K562 (cell line): ENCODE results near the gene CREG2. TPM values are rescaled to one million over a fixed set of nuclear protein-coding genes. Genes with fewer than 3 reads are reported as not detected.

Source experiments
- ATAC-seq: fragments of 200-7000 bp; cut with Tn5 transposase; 3 replicates; pipeline ENCODE4 v1.9.1; 2020; ENCODE audit warnings: moderate library complexity
- BruUV-seq: library from RNA; stranded (reverse); fragments of 400-500 nt; replicated peaks from 2 replicates; lab custom pipeline; 2021; lab: Mats Ljungman, UMichigan
- CTCF ChIA-PET: fragments of 300-600 bp; formaldehyde crosslinking; extraction: SDS; loops from one replicate; lab custom pipeline; 2021; ENCODE audit warnings: low intra/inter-chr PET ratio; lab: Yijun Ruan, JAX
- POLR2A ChIA-PET: fragments of 300-600, 350-650 bp; sonication (Branson Sonifier 250); formaldehyde crosslinking; extraction: SDS; loops from one replicate; lab custom pipeline; 2021; ENCODE audit warnings: antibody characterized with exemption, inconsistent platforms; lab: Yijun Ruan, JAX
- DNase-seq, 4 experiments: peaks; one replicate each; pipeline versions ENCODE4 v3.0.0 to v3.0.0-alpha.2; 2011 to 2018; ENCODE audit warnings: low spot score in 3 of 4, mixed read lengths in 3 of 4; ENCODE audit errors: extremely low read depth in 1 of 4
- FAIRE-seq: peaks from 2 replicates; lab custom pipeline; 2011; peaks lifted over from hg19 to GRCh38; lab: Jason Lieb, UNC
- H2AFZ ChIP-seq: 2 replicates; pipeline ENCODE4 v1.6.0; 2011; ENCODE audit warnings: low read depth, low read length, control low read depth, inconsistent platforms
- H3K27ac ChIP-seq: fragments of 200-600 bp; 3 replicates; pipeline ENCODE4 v1.8.0; 2011; ENCODE audit warnings: low read depth, mild to moderate bottlenecking, control low read depth, inconsistent platforms, low read length, moderate library complexity, mixed read lengths; ENCODE audit errors: extremely low read depth
- H3K27me3 ChIP-seq, 2 experiments: fragments of 300-600 bp in 1 of 2; 2 replicates in 1 of 2; 3 replicates in 1 of 2; pipeline versions ENCODE4 v1.6.0 to v1.8.0; 2011; ENCODE audit warnings: inconsistent platforms in 2 of 2, low read length in 2 of 2, mild to moderate bottlenecking in 1 of 2, mixed read lengths in 1 of 2, moderate library complexity in 1 of 2; ENCODE audit not compliant: control insufficient read depth in 2 of 2, insufficient read depth in 2 of 2
- H3K36me3 ChIP-seq: fragments of 300-600 bp; 3 replicates; pipeline ENCODE4 v1.8.0; 2011; ENCODE audit warnings: mild to moderate bottlenecking, low read length, inconsistent platforms; ENCODE audit not compliant: control insufficient read depth, insufficient read depth
- H3K4me1 ChIP-seq, 2 experiments: fragments of 200-600 bp in 1 of 2; replicated peaks in 1 of 2; 2 replicates in 1 of 2; 3 replicates in 1 of 2; pipeline versions ENCODE4 v1.5.1 to v1.8.0; 2011; ENCODE audit warnings: inconsistent platforms in 2 of 2, low read length in 2 of 2, mild to moderate bottlenecking in 1 of 2, mixed read lengths in 1 of 2, moderate library complexity in 1 of 2; ENCODE audit not compliant: control insufficient read depth in 2 of 2, insufficient read depth in 2 of 2
- H3K4me2 ChIP-seq: 2 replicates; pipeline ENCODE4 v1.6.1; 2011; ENCODE audit warnings: low read length, control low read depth, inconsistent platforms, mixed read lengths; ENCODE audit not compliant: insufficient read depth
- H3K4me3 ChIP-seq: fragments of 200-600 bp; sonication (generic), shearing (Covaris generic); 2 replicates; pipeline ENCODE4 v1.5.1; 2016; ENCODE audit warnings: control low read depth, inconsistent platforms
- H3K79me2 ChIP-seq: fragments of 200-600 bp; 3 replicates; pipeline ENCODE4 v1.8.0; 2011; ENCODE audit warnings: low read length, inconsistent platforms; ENCODE audit not compliant: control insufficient read depth, insufficient read depth
- H3K9ac ChIP-seq, 2 experiments: 2 replicates each; pipeline versions ENCODE4 v1.6.0 to v1.6.1; 2011; ENCODE audit warnings: low read depth in 2 of 2, low read length in 2 of 2, control low read depth in 1 of 2, inconsistent platforms in 1 of 2, mild to moderate bottlenecking in 1 of 2, mixed read lengths in 1 of 2; ENCODE audit not compliant: insufficient read depth in 1 of 2
- H3K9me1 ChIP-seq: one replicate; pipeline ENCODE4 v1.6.0; 2011; ENCODE audit warnings: inconsistent platforms, mild to moderate bottlenecking, low read length, moderate library complexity; ENCODE audit not compliant: control insufficient read depth, insufficient read depth
- H3K9me3 ChIP-seq: replicated peaks from 2 replicates; pipeline ENCODE4 v1.5.1; 2011; ENCODE audit warnings: low read depth, low read length, inconsistent platforms; ENCODE audit not compliant: control insufficient read depth, insufficient read depth
- H4K20me1 ChIP-seq: replicated peaks from 2 replicates; pipeline ENCODE4 v1.6.1; 2011; ENCODE audit warnings: low read length, inconsistent platforms, mixed read lengths; ENCODE audit not compliant: control insufficient read depth, insufficient read depth
- ATF3 ChIP-seq, 2 experiments: fragments of 450-650 bp in 1 of 2; sonication (generic) in 1 of 2; formaldehyde crosslinking in 1 of 2; IDR thresholded peaks in 1 of 2; conservative IDR thresholded peaks in 1 of 2; 2 replicates each; pipeline versions ENCODE4 v1.6.1 to v1.8.1; 2016 to 2023; ENCODE audit warnings: mild to moderate bottlenecking in 2 of 2, moderate library complexity in 2 of 2, inconsistent platforms in 1 of 2, missing genetic modification reagents in 1 of 2
- CBFB ChIP-seq: sonication (generic); formaldehyde crosslinking; IDR thresholded peaks from 2 replicates; pipeline ENCODE4 v1.4.0; 2020; ENCODE audit warnings: mild to moderate bottlenecking, missing genetic modification reagents
- CREBBP ChIP-seq: IDR thresholded peaks from one replicate; pipeline ENCODE4 v1.6.1; 2012; ENCODE audit warnings: low read depth, mild to moderate bottlenecking, control low read depth, inconsistent platforms, low read length
- DPF2 ChIP-seq: fragments of 450-650 bp; IDR thresholded peaks from 2 replicates; pipeline ENCODE4 v1.6.1; 2016
- FOSL1 ChIP-seq: fragments of 200-800 bp; sonication (Bioruptor generic); conservative IDR thresholded peaks from 2 replicates; pipeline ENCODE4 v1.6.1; 2016; ENCODE audit warnings: missing genetic modification characterization, missing compliant biosample characterization
- FOXK1 ChIP-seq: sonication (generic); formaldehyde crosslinking; IDR thresholded peaks from 2 replicates; pipeline ENCODE4 v1.8.0; 2022; ENCODE audit warnings: missing genetic modification reagents, mild to moderate bottlenecking, borderline replicate concordance
- JUN ChIP-seq, 2 experiments: sonication (generic) in 1 of 2; formaldehyde crosslinking in 1 of 2; IDR thresholded peaks; 2 replicates each; pipeline versions ENCODE4 v1.6.1 to v1.8.0; 2012 to 2022; ENCODE audit warnings: borderline replicate concordance in 2 of 2, mild to moderate bottlenecking in 2 of 2, improper control_type of control experiment in 1 of 2, low read depth in 1 of 2, low read length in 1 of 2, missing genetic modification reagents in 1 of 2
- JUND ChIP-seq, 2 experiments: IDR thresholded peaks; 2 replicates in 1 of 2; 3 replicates in 1 of 2; pipeline ENCODE4 v1.6.1; 2011; ENCODE audit warnings: borderline replicate concordance in 2 of 2, low read depth in 2 of 2, low read length in 2 of 2, improper control_type of control experiment in 1 of 2, missing biosample characterization in 1 of 2, missing genetic modification characterization in 1 of 2, missing genetic modification reagents in 1 of 2
- NCOA2 ChIP-seq, 2 experiments: fragments of 450-650 bp; IDR thresholded peaks; 2 replicates each; pipeline ENCODE4 v1.6.1; 2018; ENCODE audit warnings: mild to moderate bottlenecking in 2 of 2, moderate library complexity in 1 of 2; ENCODE audit not compliant: partially characterized antibody in 2 of 2
- SMAD3 ChIP-seq: fragments of 450-650 bp; formaldehyde crosslinking; conservative IDR thresholded peaks from 2 replicates; pipeline ENCODE4 v1.4.0; 2020; ENCODE audit warnings: mild to moderate bottlenecking
- SMARCA4 ChIP-seq: fragments of 450-650 bp; IDR thresholded peaks from 2 replicates; pipeline ENCODE4 v1.6.1; 2016
- ZNF436 ChIP-seq: fragments of 250-450, 450-650 bp; sonication (Bioruptor Pico); formaldehyde crosslinking; IDR thresholded peaks from 2 replicates; pipeline ENCODE4 v1.7.0; 2020; ENCODE audit warnings: mild to moderate bottlenecking
- WGBS: fragments of 100-300 bp; shearing (Covaris generic); methylation state at CpG from one replicate; pipeline ENCODE4 v1.1.6; 2016; ENCODE audit warnings: low coverage, mixed read lengths; ENCODE audit not compliant: insufficient coverage; ENCODE audit errors: missing lambda C conversion rate; 5-methylcytosine and 5-hydroxymethylcytosine counted together
- in situ Hi-C: fragments of 300-500 bp; cut with MboI; formaldehyde crosslinking; loops from 4 replicates; pipeline ENCODE4 v1.15.0; 2018; ENCODE audit warnings: inconsistent platforms, mixed read lengths
- intact Hi-C: fragments of 100-400 bp; cut with micrococcal nuclease; formaldehyde crosslinking; loops from 2 replicates; pipeline ENCODE4 v1.14.2; 2022
- polyA plus RNA-seq, 8 experiments: library from polyadenylated mRNA; depleted of rRNA in 4 of 8; stranded (reverse) in 5 of 8; unstranded in 3 of 8; fragments of >200 nt; fragmentation: Nextera tagmentation in 2 of 8; fragmentation: Illumina TruSeq in 1 of 8; extraction: Ambion mirVana in 2 of 8; extraction: Trizol in 1 of 8; gene quantifications; 2 replicates each; pipeline versions ENCODE4 v1.2.1 to v1.2.3, GENCODE V29; 2011 to 2014; ENCODE audit warnings: inconsistent platforms in 1 of 8, missing spikeins in 1 of 8
- total RNA-seq, 7 experiments: library from RNA; depleted of rRNA in 6 of 7; stranded (reverse); fragments of >200 nt in 6 of 7; fragmentation: Illumina TruSeq in 2 of 7; extraction: Trizol in 2 of 7; gene quantifications; 2 replicates each; pipeline versions ENCODE4 v1.2.1 to v1.2.3, GENCODE V29; 2011 to 2021; ENCODE audit warnings: low replicate concordance in 1 of 7
- TF ChIP-seq, protein P1 (sequence below): fragments of 450-650 bp; IDR thresholded peaks from 2 replicates; pipeline ENCODE4 v1.6.1; 2016; ENCODE audit warnings: borderline replicate concordance
- TF ChIP-seq, protein P2 (sequence below): sonication (generic); IDR thresholded peaks from 2 replicates; pipeline ENCODE4 v1.6.1; 2016

CREG2 gene
- total and polyA plus RNA-seq, 9 of the 15 experiments (the other 6 are each of a cell fraction or from before 2014, with no cell fraction given) = not detected

DNA sequence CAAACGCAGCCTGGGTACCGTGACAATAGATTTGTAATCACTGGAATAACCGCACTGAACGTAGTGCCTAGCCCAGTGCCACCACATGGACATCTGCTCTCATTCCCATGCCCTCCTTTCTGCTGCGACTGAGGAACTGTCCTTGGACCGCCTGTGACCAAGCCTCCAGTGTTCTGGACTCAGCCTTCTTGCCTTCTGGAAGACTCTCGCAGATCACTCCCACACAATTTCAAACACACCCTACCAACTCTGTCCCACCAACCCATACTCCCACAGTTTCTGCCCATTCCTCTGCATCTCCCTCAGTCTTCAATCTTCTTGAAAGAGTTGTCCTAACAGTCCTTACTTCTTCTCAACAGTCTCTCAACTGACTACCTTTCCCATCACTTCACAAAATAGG lies 80.9 kb downstream of the CREG2 start (continued):
- no peak for TF ChIP-seq NCOA2 (IDR thresholded peaks at IDR 0.05; ENCODE audit: partially characterized antibody in 2 of 2)
- TF ChIP-seq, protein P1, sequence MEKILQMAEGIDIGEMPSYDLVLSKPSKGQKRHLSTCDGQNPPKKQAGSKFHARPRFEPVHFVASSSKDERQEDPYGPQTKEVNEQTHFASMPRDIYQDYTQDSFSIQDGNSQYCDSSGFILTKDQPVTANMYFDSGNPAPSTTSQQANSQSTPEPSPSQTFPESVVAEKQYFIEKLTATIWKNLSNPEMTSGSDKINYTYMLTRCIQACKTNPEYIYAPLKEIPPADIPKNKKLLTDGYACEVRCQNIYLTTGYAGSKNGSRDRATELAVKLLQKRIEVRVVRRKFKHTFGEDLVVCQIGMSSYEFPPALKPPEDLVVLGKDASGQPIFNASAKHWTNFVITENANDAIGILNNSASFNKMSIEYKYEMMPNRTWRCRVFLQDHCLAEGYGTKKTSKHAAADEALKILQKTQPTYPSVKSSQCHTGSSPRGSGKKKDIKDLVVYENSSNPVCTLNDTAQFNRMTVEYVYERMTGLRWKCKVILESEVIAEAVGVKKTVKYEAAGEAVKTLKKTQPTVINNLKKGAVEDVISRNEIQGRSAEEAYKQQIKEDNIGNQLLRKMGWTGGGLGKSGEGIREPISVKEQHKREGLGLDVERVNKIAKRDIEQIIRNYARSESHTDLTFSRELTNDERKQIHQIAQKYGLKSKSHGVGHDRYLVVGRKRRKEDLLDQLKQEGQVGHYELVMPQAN = peak; percentile 46; the same call in 1 of the 2 replicates

DNA sequence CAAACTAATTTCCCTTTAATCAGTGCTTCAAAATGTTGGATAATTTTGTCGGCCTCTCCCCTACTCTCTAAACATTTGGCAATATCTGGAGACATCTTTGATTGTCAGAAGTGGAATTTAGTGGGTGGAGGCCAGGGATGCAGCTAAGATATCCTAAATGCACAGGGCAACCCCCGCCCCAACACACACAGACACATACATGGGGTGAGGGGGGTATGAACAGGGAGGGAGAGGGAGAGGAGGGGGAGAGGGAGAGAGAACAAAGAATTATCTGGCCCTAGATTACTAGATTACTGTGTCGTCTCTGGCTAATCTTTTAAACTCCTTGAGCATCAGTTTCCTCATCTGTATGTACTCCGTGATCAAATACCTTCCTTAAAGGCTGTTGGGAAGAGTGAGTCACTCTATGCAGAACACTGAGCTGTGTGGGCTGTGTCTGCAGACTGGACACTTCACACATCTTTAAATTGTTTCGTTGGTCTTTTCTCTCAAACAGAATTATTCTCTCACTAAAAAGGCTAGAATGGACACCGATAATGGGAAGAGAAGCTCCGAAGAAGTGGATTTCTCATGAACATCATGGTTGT lies 81.7 kb downstream of the CREG2 start:
- Histone ChIP-seq H3K9ac (peak overlapping the region in 1 of 2 experiments; percentile 85; a peak in 1 of 4 replicates), H4K20me1 (peaks cover 28% of the 10 kb centered on the region), H3K4me2 (peak overlapping the region; percentile 92), H3K9me3 (no peaks in the 10 kb centered on the region), H3K36me3 (peaks cover 41% of the 10 kb centered on the region), H3K4me1 (peaks cover 16 to 25% of the 10 kb centered on the region in 2 experiments; a peak in 4 of 5 replicates), H3K4me3 (peak overlapping the region; percentile 72; the same call in 1 of the 2 replicates), H3K79me2 (peaks cover 80% of the 10 kb centered on the region), H3K27me3 (no peaks in the 10 kb centered on the region), H3K9me1 (no peaks in the 10 kb centered on the region), H3K27ac (no peak overlapping the region), H2AFZ (no peak overlapping the region)
- DNase-seq = peak in 2 of 4 experiments; percentile 21 to 53
- 40% methylated on average over 7 of the region's 7 CpGs for WGBS
- ChIA-PET POLR2A (interaction anchor here (0.6 to 1.1 kb wide), 3 partner anchors 18 to 73 kb away, joined by 3 to 4 read pairs (median 3); no protein-coding TSS in a partner anchor), CTCF (no interaction called here)
- no TSS peak for BruUV-seq
- peak; percentile 70 for FAIRE-seq
- no peak for ATAC-seq
- TF ChIP-seq CREBBP (no peak), SMARCA4 (peak; percentile 20; the same call in 1 of the 2 replicates), FOSL1 (tag) (peak; percentile 48; the same call in 1 of the 2 replicates), SMAD3 (CRISPR knock-in tag) (no peak), JUND (IDR thresholded peaks at IDR 0.05; ENCODE audit: borderline replicate concordance, low read depth, low read length) (peak; percentile 85), JUND (tag; IDR thresholded peaks at IDR 0.05; ENCODE audit: borderline replicate concordance, low read depth, low read length) (peak; percentile 24; the same call in 1 of the 3 replicates), FOXK1 (CRISPR knock-in tag) (no peak), ATF3 (IDR thresholded peaks at IDR 0.05) (peak; percentile 62; the same call in 1 of the 2 replicates), ATF3 (CRISPR knock-in tag; conservative IDR thresholded peaks at IDR 0.05) (no peak), DPF2 (peak; percentile 44), ZNF436 (CRISPR knock-in tag) (no peak), JUN (IDR thresholded peaks at IDR 0.05; ENCODE audit: borderline replicate concordance, low read depth, low read length) (peak; percentile 50; the same call in 1 of the 2 replicates), JUN (CRISPR knock-in tag; IDR thresholded peaks at IDR 0.05; ENCODE audit: borderline replicate concordance) (no peak), CBFB (CRISPR knock-in tag) (no peak)
- TF ChIP-seq, protein P2, sequence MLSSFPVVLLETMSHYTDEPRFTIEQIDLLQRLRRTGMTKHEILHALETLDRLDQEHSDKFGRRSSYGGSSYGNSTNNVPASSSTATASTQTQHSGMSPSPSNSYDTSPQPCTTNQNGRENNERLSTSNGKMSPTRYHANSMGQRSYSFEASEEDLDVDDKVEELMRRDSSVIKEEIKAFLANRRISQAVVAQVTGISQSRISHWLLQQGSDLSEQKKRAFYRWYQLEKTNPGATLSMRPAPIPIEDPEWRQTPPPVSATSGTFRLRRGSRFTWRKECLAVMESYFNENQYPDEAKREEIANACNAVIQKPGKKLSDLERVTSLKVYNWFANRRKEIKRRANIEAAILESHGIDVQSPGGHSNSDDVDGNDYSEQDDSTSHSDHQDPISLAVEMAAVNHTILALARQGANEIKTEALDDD = peak; percentile 22; the same call in 1 of the 2 replicates
- intact Hi-C loops = no loop called here
- in situ Hi-C loops = no loop called here
